ENCODE data around the gene MYCBP2. TPM values are rescaled to one million over a fixed set of nuclear protein-coding genes. Genes with fewer than 3 reads are reported as not detected.

MYCBP2 gene
- total RNA-seq, 2 donors from 2014 or later, result 41.2 to 42.6 TPM

GRCh38 chr13:77056886-77057285 lies 270.0 kb downstream of the MYCBP2 start:
- Histone ChIP-seq H3K27ac (no peak overlapping the region), H3K9ac (ENCODE audit: low read depth in 2 of 2, low read length in 2 of 2) (no peak overlapping the region), H3K9me3 (no peaks in the 10 kb centered on the region), H3K4me1 (no peaks in the 10 kb centered on the region), H3K36me3 (peaks cover 4% of the 10 kb centered on the region), H3K4me3 (no peak overlapping the region), H3K27me3 (no peaks in the 10 kb centered on the region)
- DNase-seq, result no peak
- intact Hi-C loops (cut with DNase I), result no loop called here
- no peak for TF ChIP-seq CTCF (IDR thresholded peaks at IDR 0.05)

GRCh38 chr13:77056382-77056781 lies 270.5 kb downstream of the MYCBP2 start:
- H3K27ac ChIP-seq, result no peak overlapping the region
- H3K27me3 ChIP-seq, result no peaks in the 10 kb centered on the region
- H3K9ac ChIP-seq (ENCODE audit: low read depth in 2 of 2, low read length in 2 of 2), result no peak overlapping the region
- intact Hi-C loops (cut with DNase I), result no loop called here
- no peaks in the 10 kb centered on the region for H3K9me3 ChIP-seq
- H3K4me1 ChIP-seq, result no peaks in the 10 kb centered on the region
- no peak for DNase-seq
- peaks cover 4% of the 10 kb centered on the region for H3K36me3 ChIP-seq
- no peak overlapping the region for H3K4me3 ChIP-seq
- TF ChIP-seq CTCF (IDR thresholded peaks at IDR 0.05), result no peak

GRCh38 chr13:77055158-77055557 lies 271.7 kb downstream of the MYCBP2 start:
- Histone ChIP-seq H3K27me3 (no peaks in the 10 kb centered on the region), H3K4me1 (no peaks in the 10 kb centered on the region), H3K27ac (no peak overlapping the region), H3K36me3 (no peaks in the 10 kb centered on the region), H3K9ac (ENCODE audit: low read depth in 2 of 2, low read length in 2 of 2) (no peak overlapping the region), H3K9me3 (no peaks in the 10 kb centered on the region), H3K4me3 (no peak overlapping the region)
- DNase-seq, result no peak
- no peak for TF ChIP-seq CTCF (IDR thresholded peaks at IDR 0.05)
- intact Hi-C loops (cut with DNase I), result no loop called here

- Histone ChIP-seq H3K9ac (ENCODE audit: low read depth in 2 of 2, low read length in 2 of 2) (no peak overlapping the region), H3K27ac (no peak overlapping the region), H3K4me3 (no peak overlapping the region), H3K9me3 (no peaks in the 10 kb centered on the region), H3K4me1 (no peaks in the 10 kb centered on the region), H3K36me3 (no peaks in the 10 kb centered on the region), H3K27me3 (no peaks in the 10 kb centered on the region)
- no peak for DNase-seq
- no peak for TF ChIP-seq CTCF (IDR thresholded peaks at IDR 0.05)
- intact Hi-C loops (cut with DNase I), result no loop called here
These were observed 273.7 kb downstream of the MYCBP2 start for GRCh38 chr13:77053192-77053591.

GRCh38 chr13:77048681-77049080 lies 278.2 kb downstream of the MYCBP2 start:
- Histone ChIP-seq H3K4me3 (no peak overlapping the region), H3K36me3 (no peaks in the 10 kb centered on the region), H3K27me3 (no peaks in the 10 kb centered on the region), H3K4me1 (no peaks in the 10 kb centered on the region), H3K27ac (no peak overlapping the region), H3K9me3 (no peaks in the 10 kb centered on the region), H3K9ac (ENCODE audit: low read depth in 2 of 2, low read length in 2 of 2) (no peak overlapping the region)
- intact Hi-C loops (cut with DNase I), result no loop called here
- no peak for DNase-seq
- TF ChIP-seq CTCF (IDR thresholded peaks at IDR 0.05), result no peak

All from colonic mucosa (tissue), 4 donors.